ENCODE data around the gene CCDC82.

Gene CCDC82

GRCh38 chr11:96321091-96321490, 68.6 kb downstream of the CCDC82 start:
- Histone ChIP-seq H2AFZ (ENCODE audit: low read length) (no peak overlapping the region), H3K4me2 (ENCODE audit: low read length) (no peak overlapping the region), H3K9me3 (ENCODE audit: low read length) (no peaks in the 10 kb centered on the region), H3K4me3 (ENCODE audit: low read depth, low read length, poor library complexity, severe bottlenecking) (no peak overlapping the region), H3F3A (ENCODE audit: insufficient read depth, low read length) (no peaks in the 10 kb centered on the region), H3K27me3 (ENCODE audit: insufficient read depth, low read length) (no peaks in the 10 kb centered on the region), H3K9ac (ENCODE audit: low read length) (no peak overlapping the region), H3K36me3 (ENCODE audit: insufficient read depth, low read length) (no peaks in the 10 kb centered on the region), H4K20me1 (ENCODE audit: insufficient read depth, low read length) (no peaks in the 10 kb centered on the region), H3K27ac (ENCODE audit: low read depth, low read length, poor library complexity, severe bottlenecking) (no peak overlapping the region), H3K9me2 (ENCODE audit: low read depth, low read length) (no peaks in the 10 kb centered on the region), H3K79me2 (ENCODE audit: insufficient read depth, low read length) (no peaks in the 10 kb centered on the region), H3K4me1 (ENCODE audit: insufficient read depth, low read length, severe bottlenecking) (peaks cover 19% of the 10 kb centered on the region)
- no peak for TF ChIP-seq EZH2 (IDR thresholded peaks at IDR 0.05; ENCODE audit: borderline replicate concordance, low read length)
- TF ChIP-seq CTCF (IDR thresholded peaks at IDR 0.05; ENCODE audit: low read length): no peak

- Histone ChIP-seq H3K9me3 (ENCODE audit: low read length) (no peaks in the 10 kb centered on the region), H3K4me3 (ENCODE audit: low read depth, low read length, poor library complexity, severe bottlenecking) (no peak overlapping the region), H3K4me2 (ENCODE audit: low read length) (no peak overlapping the region), H3K4me1 (ENCODE audit: insufficient read depth, low read length, severe bottlenecking) (peaks cover 11% of the 10 kb centered on the region), H3K9ac (ENCODE audit: low read length) (no peak overlapping the region), H3K79me2 (ENCODE audit: insufficient read depth, low read length) (no peaks in the 10 kb centered on the region), H3K27me3 (ENCODE audit: insufficient read depth, low read length) (no peaks in the 10 kb centered on the region), H4K20me1 (ENCODE audit: insufficient read depth, low read length) (no peaks in the 10 kb centered on the region), H3K36me3 (ENCODE audit: insufficient read depth, low read length) (no peaks in the 10 kb centered on the region), H3F3A (ENCODE audit: insufficient read depth, low read length) (no peaks in the 10 kb centered on the region), H2AFZ (ENCODE audit: low read length) (no peak overlapping the region), H3K9me2 (ENCODE audit: low read depth, low read length) (no peaks in the 10 kb centered on the region), H3K27ac (ENCODE audit: low read depth, low read length, poor library complexity, severe bottlenecking) (no peak overlapping the region)
- TF ChIP-seq CTCF (IDR thresholded peaks at IDR 0.05; ENCODE audit: low read length): no peak
- TF ChIP-seq EZH2 (IDR thresholded peaks at IDR 0.05; ENCODE audit: borderline replicate concordance, low read length): no peak
Observed at GRCh38 chr11:96319898-96320656, 69.6 kb downstream of the CCDC82 start.

- H3K9me3 ChIP-seq (ENCODE audit: low read length): no peaks in the 10 kb centered on the region
- no peak overlapping the region for H3K4me3 ChIP-seq (ENCODE audit: low read depth, low read length, poor library complexity, severe bottlenecking)
- no peak overlapping the region for H3K9ac ChIP-seq (ENCODE audit: low read length)
- H4K20me1 ChIP-seq (ENCODE audit: insufficient read depth, low read length): no peaks in the 10 kb centered on the region
- H3K27ac ChIP-seq (ENCODE audit: low read depth, low read length, poor library complexity, severe bottlenecking): no peak overlapping the region
- no peaks in the 10 kb centered on the region for H3F3A ChIP-seq (ENCODE audit: insufficient read depth, low read length)
- H3K4me1 ChIP-seq (ENCODE audit: insufficient read depth, low read length, severe bottlenecking): peaks cover 16% of the 10 kb centered on the region
- no peak overlapping the region for H2AFZ ChIP-seq (ENCODE audit: low read length)
- no peak for TF ChIP-seq EZH2 (IDR thresholded peaks at IDR 0.05; ENCODE audit: borderline replicate concordance, low read length)
- no peak for TF ChIP-seq CTCF (IDR thresholded peaks at IDR 0.05; ENCODE audit: low read length)
- no peaks in the 10 kb centered on the region for H3K36me3 ChIP-seq (ENCODE audit: insufficient read depth, low read length)
- no peaks in the 10 kb centered on the region for H3K79me2 ChIP-seq (ENCODE audit: insufficient read depth, low read length)
- H3K27me3 ChIP-seq (ENCODE audit: insufficient read depth, low read length): no peaks in the 10 kb centered on the region
- no peak overlapping the region for H3K4me2 ChIP-seq (ENCODE audit: low read length)
- H3K9me2 ChIP-seq (ENCODE audit: low read depth, low read length): no peaks in the 10 kb centered on the region
Observed at GRCh38 chr11:96318850-96319249, 70.9 kb downstream of the CCDC82 start.
